K562 (cell line): Measurements from ENCODE around the gene TSPAN32.

Source experiments
- ADNP ChIP-seq: fragments of 200-800 bp; sonication (Bioruptor generic); IDR thresholded peaks from 2 replicates; pipeline ENCODE4 v1.6.1; 2016; ENCODE audit warnings: missing genetic modification characterization, missing compliant biosample characterization
- CREB1 ChIP-seq, 2 experiments: sonication (generic) in 1 of 2; formaldehyde crosslinking in 1 of 2; IDR thresholded peaks; 2 replicates each; pipeline versions ENCODE4 v1.6.1 to v1.8.0; 2012 to 2022; ENCODE audit warnings: inconsistent platforms in 1 of 2, mild to moderate bottlenecking in 1 of 2, missing genetic modification reagents in 1 of 2, moderate library complexity in 1 of 2
- EGR1 ChIP-seq: fragments of 450-650 bp; conservative IDR thresholded peaks from 2 replicates; pipeline ENCODE4 v1.6.1; 2017; ENCODE audit warnings: mild to moderate bottlenecking
- MAFF ChIP-seq: IDR thresholded peaks from 2 replicates; pipeline ENCODE4 v1.6.1; 2012; ENCODE audit warnings: low read length, improper control_type of control experiment
- POLR2AphosphoS5 ChIP-seq: IDR thresholded peaks from 2 replicates; pipeline ENCODE4 v1.6.1; 2011; ENCODE audit warnings: mild to moderate bottlenecking, low read depth, low read length, moderate library complexity; ENCODE audit not compliant: control insufficient read depth, insufficient read depth
- RNF2 ChIP-seq: sonication (generic); IDR thresholded peaks from 2 replicates; pipeline ENCODE4 v1.6.1; 2016
- TF ChIP-seq, protein P1 (sequence below): fragments of 250-450 bp; sonication (Bioruptor Pico); IDR thresholded peaks from 2 replicates; pipeline ENCODE4 v1.4.0; 2020; ENCODE audit warnings: mild to moderate bottlenecking
- TF ChIP-seq, protein P2 (sequence below): fragments of 450-650 bp; formaldehyde crosslinking; IDR thresholded peaks from 2 replicates; pipeline ENCODE4 v1.4.0; 2022; ENCODE audit warnings: missing genetic modification characterization

- TF ChIP-seq CREB1 (IDR thresholded peaks at IDR 0.05) (no peak), CREB1 (CRISPR knock-in tag; IDR thresholded peaks at IDR 0.05) (no peak), MAFF (no peak), RNF2 (no peak), ADNP (tag) (no peak), EGR1 (no peak), POLR2AphosphoS5 (no peak)
- TF ChIP-seq, protein P1, sequence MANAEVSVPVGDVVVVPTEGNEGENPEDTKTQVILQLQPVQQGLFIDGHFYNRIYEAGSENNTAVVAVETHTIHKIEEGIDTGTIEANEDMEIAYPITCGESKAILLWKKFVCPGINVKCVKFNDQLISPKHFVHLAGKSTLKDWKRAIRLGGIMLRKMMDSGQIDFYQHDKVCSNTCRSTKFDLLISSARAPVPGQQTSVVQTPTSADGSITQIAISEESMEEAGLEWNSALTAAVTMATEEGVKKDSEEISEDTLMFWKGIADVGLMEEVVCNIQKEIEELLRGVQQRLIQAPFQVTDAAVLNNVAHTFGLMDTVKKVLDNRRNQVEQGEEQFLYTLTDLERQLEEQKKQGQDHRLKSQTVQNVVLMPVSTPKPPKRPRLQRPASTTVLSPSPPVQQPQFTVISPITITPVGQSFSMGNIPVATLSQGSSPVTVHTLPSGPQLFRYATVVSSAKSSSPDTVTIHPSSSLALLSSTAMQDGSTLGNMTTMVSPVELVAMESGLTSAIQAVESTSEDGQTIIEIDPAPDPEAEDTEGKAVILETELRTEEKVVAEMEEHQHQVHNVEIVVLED (CRISPR knock-in tag): no peak
- TF ChIP-seq, protein P2, sequence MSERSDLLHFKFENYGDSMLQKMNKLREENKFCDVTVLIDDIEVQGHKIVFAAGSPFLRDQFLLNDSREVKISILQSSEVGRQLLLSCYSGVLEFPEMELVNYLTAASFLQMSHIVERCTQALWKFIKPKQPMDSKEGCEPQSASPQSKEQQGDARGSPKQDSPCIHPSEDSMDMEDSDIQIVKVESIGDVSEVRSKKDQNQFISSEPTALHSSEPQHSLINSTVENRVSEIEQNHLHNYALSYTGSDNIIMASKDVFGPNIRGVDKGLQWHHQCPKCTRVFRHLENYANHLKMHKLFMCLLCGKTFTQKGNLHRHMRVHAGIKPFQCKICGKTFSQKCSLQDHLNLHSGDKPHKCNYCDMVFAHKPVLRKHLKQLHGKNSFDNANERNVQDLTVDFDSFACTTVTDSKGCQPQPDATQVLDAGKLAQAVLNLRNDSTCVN (CRISPR knock-in tag): no peak
Measured at GRCh38 chr11:2347308-2347830, 45.6 kb downstream of the TSPAN32 start.
